DMS114 treated with DMSO at 0.1 percent for 48 hours (cell line): ENCODE measurements around the gene RRM1.
"Not testable (repeated sequence)": the region's sequence is repeated elsewhere in the genome, so short reads cannot be mapped to it uniquely, and the experiment has no call there.

ENCODE experiments used
- DNase-seq: peaks from one replicate; lab custom pipeline; 2025; ENCODE audit not compliant: unreplicated experiment; lab: John Stamatoyannopoulos, UW

RRM1 gene

GRCh38 chr11:4094348-4095291 is at the start of gene RRM1:
TSS of gene RRM1 (plus strand) at chr11:4094799. CDS start at chr11:4095013, 214 bp downstream.
- DNase-seq = peak; percentile 77

- no peak for DNase-seq
These were observed 49.5 kb upstream of the RRM1 start for GRCh38 chr11:4044976-4045646.

- no peak for DNase-seq
These were observed 46.3 kb upstream of the RRM1 start for GRCh38 chr11:4048340-4048739.

GRCh38 chr11:4049006-4049405 is 45.6 kb upstream of the RRM1 start:
- DNase-seq = no peak

- no peak for DNase-seq
These were observed 44.5 kb upstream of the RRM1 start for GRCh38 chr11:4050138-4050537.

- not testable (repeated sequence) for DNase-seq
These were observed 41.4 kb upstream of the RRM1 start for GRCh38 chr11:4053200-4053599.

GRCh38 chr11:4054643-4055042 is 40.0 kb upstream of the RRM1 start:
- no peak for DNase-seq

- no peak for DNase-seq
These were observed 35.2 kb upstream of the RRM1 start for GRCh38 chr11:4059424-4059823.

GRCh38 chr11:4060182-4060923 is 34.2 kb upstream of the RRM1 start:
- DNase-seq = no peak

GRCh38 chr11:4061700-4062099 is 32.9 kb upstream of the RRM1 start:
- no peak for DNase-seq

- DNase-seq = no peak
These were observed 31.3 kb upstream of the RRM1 start for GRCh38 chr11:4063348-4063747.

GRCh38 chr11:4064278-4064955 is 30.2 kb upstream of the RRM1 start:
- no peak for DNase-seq

- DNase-seq = no peak
These were observed 29.5 kb upstream of the RRM1 start for GRCh38 chr11:4065086-4065485.

GRCh38 chr11:4065601-4066377 is 28.8 kb upstream of the RRM1 start:
- DNase-seq = no peak

GRCh38 chr11:4066910-4067309 is 27.7 kb upstream of the RRM1 start:
- no peak for DNase-seq

GRCh38 chr11:4068962-4069361 is 25.6 kb upstream of the RRM1 start:
- DNase-seq = no peak

- DNase-seq = no peak
These were observed 23.3 kb upstream of the RRM1 start for GRCh38 chr11:4071325-4071724.

GRCh38 chr11:4071914-4072313 is 22.7 kb upstream of the RRM1 start:
- DNase-seq = no peak

- peak; percentile 35 for DNase-seq
These were observed 21.8 kb upstream of the RRM1 start for GRCh38 chr11:4072668-4073285.

GRCh38 chr11:4074266-4074665 is 20.3 kb upstream of the RRM1 start:
- no peak for DNase-seq
